AG20443 (cell line): Measurements from ENCODE around the gene GALNT13.

Experiments used
- DNase-seq: peaks from one replicate; pipeline ENCODE4 v3.0.0; 2012; ENCODE audit warnings: low spot score, mixed read lengths

Gene GALNT13

GRCh38 chr2:154125891-154126290, 254.2 kb downstream of the GALNT13 start:
- DNase-seq = peak; percentile 37

DNA sequence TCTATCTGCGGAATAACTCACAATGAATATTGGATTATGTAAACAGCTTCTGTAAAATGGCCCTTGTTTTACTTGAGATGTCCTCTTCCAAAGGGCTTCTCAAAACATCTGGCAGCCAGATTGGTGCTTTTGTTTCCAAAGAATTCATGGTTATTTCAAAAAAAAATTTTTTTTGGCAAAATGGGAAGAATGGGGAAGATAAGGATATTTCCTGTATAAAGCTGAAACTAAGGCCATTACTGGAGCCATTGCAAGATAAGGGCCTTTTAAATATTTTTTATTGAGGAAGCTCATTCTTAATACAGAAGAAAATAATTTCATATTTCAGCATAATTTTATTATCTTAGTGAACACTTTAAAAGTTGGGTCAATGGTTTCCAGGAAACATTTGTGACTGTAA, 259.1 kb downstream of the GALNT13 start:
- peak; percentile 16 for DNase-seq

DNA sequence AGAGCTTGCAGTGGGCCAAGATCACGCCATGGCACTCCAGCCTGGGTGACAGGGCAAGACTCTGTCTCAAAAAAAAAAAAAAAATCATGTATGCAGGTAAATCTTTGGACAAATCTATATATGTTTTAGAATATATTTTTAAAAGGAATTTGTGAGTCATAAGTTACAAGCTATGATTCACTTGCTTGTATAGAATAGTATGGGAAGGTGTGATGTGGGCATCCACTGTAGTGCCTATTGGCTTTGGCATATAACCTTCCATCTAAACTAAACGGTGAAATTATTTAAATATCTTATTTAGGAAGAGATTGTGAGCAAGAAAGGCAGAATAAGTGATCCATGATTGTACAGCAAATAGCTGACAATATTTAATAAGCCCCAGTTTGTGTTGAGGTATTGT, 261.1 kb downstream of the GALNT13 start:
- no peak for DNase-seq

GRCh38 chr2:154133823-154134222, 262.1 kb downstream of the GALNT13 start:
- peak; percentile 27 for DNase-seq

DNA sequence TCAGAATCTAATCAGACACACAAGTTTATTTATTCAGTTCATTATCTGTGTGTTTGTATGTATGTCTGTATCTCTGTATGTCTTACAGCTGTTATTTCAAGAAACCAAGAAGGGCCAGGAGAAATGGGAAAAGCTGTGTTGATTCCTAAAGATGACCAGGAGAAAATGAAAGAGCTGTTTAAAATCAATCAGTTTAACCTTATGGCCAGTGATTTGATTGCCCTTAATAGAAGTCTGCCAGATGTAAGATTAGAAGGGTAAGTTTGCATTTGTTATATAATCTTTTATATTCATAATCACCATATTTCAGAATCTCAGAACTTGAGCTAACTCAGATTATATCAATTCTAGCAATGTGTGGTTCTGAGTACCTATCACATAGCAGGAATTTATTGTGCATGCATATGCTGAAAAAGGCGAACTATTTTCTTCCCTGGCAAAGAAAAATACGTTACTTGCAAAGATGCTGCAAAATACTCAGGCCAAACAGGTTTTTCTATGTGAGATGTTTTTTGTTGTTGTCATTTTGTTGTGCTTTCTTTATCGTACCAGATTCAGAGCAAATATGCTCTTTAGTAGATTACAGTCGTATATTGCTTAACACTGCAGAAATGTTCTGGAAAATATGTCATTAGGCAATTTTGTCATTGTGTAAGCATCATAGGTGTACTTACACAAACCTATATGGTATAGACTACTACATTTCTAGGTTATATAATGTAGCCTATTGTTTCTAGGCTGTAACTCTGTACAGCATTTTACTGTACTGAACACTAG, 268.7 kb downstream of the GALNT13 start:
- no peak for DNase-seq

DNA sequence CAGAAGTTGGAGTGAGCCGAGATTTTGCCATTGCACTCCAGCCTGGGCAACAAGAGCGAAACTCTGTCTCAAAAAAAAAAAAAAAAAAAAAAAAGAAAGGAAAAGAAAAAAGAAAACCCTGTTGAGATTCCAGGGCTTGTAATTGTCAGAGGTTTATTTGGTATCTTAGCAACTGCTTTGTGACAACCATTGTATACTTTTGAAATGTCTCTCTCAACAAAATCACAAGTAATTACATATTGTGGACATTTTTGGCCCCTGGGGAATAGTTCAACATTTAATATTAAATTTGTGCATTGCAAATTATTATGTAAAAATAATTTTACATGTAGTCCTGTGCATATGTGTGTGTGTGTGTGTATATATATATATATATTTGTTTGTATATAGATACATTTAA, 270.8 kb downstream of the GALNT13 start:
- no peak for DNase-seq

- no peak for DNase-seq
Observed at GRCh38 chr2:154143105-154143504, 271.4 kb downstream of the GALNT13 start.

DNA sequence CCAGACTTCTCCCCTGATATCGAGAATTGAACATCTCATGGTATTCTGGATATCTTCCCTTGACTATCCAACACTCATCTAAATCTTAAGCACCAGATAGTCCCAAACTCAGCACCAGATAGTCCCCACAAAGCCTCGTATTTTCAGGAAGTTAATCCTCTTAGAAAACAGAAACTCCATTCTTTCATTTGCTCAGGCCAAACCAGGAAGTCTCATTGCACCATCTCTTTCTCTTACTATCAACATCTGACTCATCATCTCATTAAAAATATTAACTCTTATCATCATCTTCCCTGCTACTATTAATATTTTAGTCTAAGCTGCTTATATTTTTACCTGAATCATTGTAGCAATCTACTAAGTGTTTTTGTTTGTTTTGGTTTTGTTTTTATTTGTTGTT, 286.4 kb downstream of the GALNT13 start:
- no peak for DNase-seq

DNA sequence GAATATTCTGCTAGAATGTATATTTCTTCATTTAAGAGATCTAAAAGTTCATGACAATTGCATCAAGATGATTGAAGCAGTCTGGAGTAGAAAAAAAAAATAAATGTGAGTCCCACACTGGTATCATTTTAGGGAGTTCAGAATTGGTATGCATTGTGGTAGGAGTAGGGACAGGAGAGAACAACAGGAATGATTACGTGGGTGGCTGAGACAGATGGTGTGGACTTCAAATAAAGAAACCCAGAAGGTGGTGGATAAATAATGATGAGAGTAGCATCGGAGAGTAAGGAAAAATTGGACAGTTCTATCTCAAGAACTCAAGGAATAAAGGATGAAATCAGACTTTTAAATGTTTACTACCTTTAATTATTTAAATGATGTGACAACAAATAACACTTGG, 289.6 kb downstream of the GALNT13 start:
- no peak for DNase-seq

DNA sequence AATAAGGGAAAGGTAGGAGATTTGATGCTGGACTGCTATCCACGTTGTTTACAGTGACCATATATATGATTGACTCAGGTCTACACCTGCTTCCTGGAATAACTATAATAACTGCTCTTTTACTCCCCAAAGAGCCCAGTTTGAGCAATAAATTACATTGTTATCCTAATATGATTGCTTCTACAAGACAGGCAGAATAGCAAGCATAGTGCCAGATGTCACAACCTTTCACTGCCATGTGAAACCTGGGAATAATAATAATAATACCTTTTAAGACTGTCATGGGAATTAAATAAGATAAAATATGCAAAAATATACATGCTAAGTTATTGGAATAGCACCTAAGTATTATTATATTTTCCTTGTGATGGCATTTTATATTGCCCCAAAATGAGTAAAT, 298.7 kb downstream of the GALNT13 start:
- no peak for DNase-seq

- DNase-seq = no peak
Observed at GRCh38 chr2:154173164-154173563, 301.4 kb downstream of the GALNT13 start.

DNA sequence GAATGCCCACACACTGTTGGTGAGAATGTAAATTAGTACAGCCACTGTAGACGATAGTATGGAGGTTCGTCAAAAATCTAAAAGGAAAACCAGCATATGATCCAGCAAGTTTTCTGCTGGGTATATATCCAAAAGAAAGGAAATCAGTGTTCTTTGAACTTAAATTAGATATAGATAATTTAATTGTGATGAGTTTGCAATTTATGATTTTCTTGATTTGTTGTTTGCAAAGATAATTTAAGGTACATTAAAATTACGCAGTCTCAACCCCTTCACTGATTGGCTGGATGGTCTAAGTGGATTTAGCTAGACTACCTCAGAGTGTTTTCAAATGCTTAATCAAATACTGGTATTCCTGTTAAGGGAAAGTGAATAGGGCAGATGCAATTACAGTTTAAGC, 302.2 kb downstream of the GALNT13 start:
- DNase-seq = no peak

DNA sequence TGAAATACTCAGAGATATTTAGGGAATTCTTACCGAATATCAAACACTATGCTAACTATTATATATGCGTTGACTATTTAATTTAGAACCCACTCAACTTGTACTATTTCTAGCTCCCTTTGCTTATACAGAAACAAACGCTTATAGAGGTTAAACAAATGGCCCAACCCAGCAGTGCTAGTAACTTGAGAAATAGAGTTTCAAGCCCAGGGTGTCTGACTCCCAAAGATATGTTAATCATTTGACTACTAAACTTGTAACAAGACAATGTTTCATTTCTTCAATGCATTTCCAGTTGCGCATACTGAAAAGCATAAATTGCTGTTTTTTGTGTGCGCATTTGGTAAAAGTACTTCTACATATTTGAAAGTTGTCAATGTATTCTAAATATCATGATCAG, 310.3 kb downstream of the GALNT13 start:
- DNase-seq = no peak

DNA sequence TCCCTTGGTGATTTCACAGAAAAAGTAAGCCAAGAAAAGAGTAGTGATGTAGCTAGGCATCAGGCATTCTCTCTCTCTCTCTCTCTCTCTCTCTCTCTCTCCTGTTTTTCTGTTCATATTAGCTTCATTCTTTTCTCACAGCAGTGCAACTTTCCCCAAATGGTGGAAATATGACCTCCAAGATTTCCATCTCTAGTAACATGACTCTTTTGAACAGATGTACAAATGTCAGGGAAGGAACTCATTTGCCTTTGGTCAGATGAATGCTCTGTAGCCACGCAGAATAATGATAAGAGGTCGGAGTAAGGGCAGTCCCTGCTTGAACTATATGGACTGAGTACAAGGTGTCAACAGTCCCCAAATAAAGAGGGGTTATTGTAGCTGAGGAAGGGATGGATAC, 316.2 kb downstream of the GALNT13 start:
- no peak for DNase-seq

DNA sequence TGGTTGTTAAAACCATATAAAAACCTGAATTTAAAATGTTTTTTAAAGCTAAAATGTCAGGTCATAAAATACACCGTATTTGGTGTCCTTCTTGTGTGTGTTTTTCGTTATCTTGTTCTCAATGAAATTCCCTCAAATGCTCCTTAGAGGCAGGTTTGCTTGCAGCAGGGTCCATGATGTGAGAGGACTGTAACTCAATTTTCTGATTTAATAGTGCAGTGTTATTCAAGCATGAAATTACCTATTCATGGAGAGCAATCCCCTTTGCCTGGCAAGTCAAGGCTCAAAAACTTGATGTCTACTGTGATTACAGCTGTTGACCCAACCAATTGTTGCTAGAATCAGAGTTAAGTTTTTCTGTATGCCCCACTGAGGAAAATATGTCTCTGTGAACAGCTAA, 318.2 kb downstream of the GALNT13 start:
- no peak for DNase-seq

GRCh38 chr2:154193246-154193645, 321.5 kb downstream of the GALNT13 start:
- DNase-seq = no peak

GRCh38 chr2:154194909-154195643, 323.4 kb downstream of the GALNT13 start:
- DNase-seq = no peak

- DNase-seq = no peak
Observed at GRCh38 chr2:154195644-154196195, 324.0 kb downstream of the GALNT13 start.

DNA sequence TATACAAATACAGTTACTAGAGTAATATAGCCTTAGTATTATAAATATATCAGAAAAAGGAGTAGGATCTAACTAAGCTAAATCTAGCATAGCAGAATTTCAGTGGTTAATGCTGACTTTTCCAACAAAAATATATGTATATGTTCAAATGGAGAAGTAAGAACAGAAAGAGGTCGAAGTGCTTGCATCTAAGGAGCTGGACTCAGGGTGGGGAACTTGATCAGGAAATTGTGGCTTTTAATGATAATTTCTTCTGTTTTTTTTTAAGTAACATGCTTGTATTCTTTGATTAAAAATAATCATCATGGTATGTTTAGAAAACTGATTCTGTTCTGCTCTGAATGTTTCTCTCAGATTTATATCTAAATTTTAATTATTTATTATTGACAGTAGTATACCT, 327.1 kb downstream of the GALNT13 start:
- DNase-seq = no peak

GRCh38 chr2:154203206-154203605, 331.5 kb downstream of the GALNT13 start:
- no peak for DNase-seq

DNA sequence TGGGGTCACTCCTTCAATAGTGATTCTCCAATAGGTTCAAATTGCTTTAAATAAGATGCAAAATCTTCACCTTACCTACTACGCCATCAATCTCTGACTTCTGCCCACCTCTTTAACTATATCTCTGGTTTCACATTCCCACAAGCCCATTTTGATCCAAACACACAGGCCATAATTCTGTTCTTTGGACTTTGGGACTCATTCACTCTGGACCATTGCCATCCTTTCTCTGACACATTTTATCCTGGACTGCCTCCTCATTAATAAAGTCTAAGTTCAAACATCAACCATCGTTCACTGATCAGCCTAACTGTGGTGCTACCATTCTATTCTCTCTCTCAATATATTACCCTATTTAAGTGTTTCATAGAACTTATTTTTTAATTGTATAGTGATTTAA, 332.2 kb downstream of the GALNT13 start:
- no peak for DNase-seq

GRCh38 chr2:154207288-154208047, 335.7 kb downstream of the GALNT13 start:
- DNase-seq = no peak

- DNase-seq = no peak
Observed at GRCh38 chr2:154223726-154224125, 352.0 kb downstream of the GALNT13 start.
